Measurements from ENCODE around the gene SDF2L1. TPM values are rescaled to one million over a fixed set of nuclear protein-coding genes. Genes with fewer than 3 reads are reported as not detected.
A peak's percentile ranks its signal among the peaks of the same experiment; 100 is the strongest.

The SDF2L1 gene
- total and polyA plus RNA-seq, 9 of the 15 experiments (the other 6 are each of a cell fraction or from before 2014, with no cell fraction given), result 15.1 to 989 (median 124) TPM

- TF ChIP-seq JUND (IDR thresholded peaks at IDR 0.05; ENCODE audit: borderline replicate concordance, low read depth, low read length) (peak; percentile 64; the same call in 1 of the 2 replicates), JUND (tag; IDR thresholded peaks at IDR 0.05; ENCODE audit: borderline replicate concordance, low read depth, low read length) (no peak), PHF8 (IDR thresholded peaks at IDR 0.05; ENCODE audit: borderline replicate concordance, low read length) (no peak), PREB (CRISPR knock-in tag; IDR thresholded peaks at IDR 0.05) (no peak), CHD2 (IDR thresholded peaks at IDR 0.05; ENCODE audit: low read depth, low read length) (peak; percentile 68), ZBTB9 (CRISPR knock-in tag; IDR thresholded peaks at IDR 0.05) (no peak), NR4A1 (CRISPR knock-in tag; IDR thresholded peaks at IDR 0.05) (no peak), NR4A1 (tag; IDR thresholded peaks at IDR 0.05) (no peak), NCOA1 (IDR thresholded peaks at IDR 0.05; ENCODE audit: low read depth) (no peak), ZNF124 (CRISPR knock-in tag; IDR thresholded peaks at IDR 0.05) (no peak), ELF2 (CRISPR knock-in tag; IDR thresholded peaks at IDR 0.05) (no peak), ZNF436 (CRISPR knock-in tag; IDR thresholded peaks at IDR 0.05) (no peak), NFIC (IDR thresholded peaks at IDR 0.05) (no peak), RCOR1 (IDR thresholded peaks at IDR 0.05; ENCODE audit: borderline replicate concordance in 1 of 2, low read depth in 2 of 2, low read length in 2 of 2) (peak; percentile 60 to 87; a peak in 3 of 4 replicates), ZNF140 (CRISPR knock-in tag; IDR thresholded peaks at IDR 0.05) (no peak), C11orf30 (IDR thresholded peaks at IDR 0.05; ENCODE audit: low read depth) (no peak), ZNF384 (IDR thresholded peaks at IDR 0.05; ENCODE audit: low read depth, low read length) (peak; percentile 38; the same call in 1 of the 2 replicates), ZNF197 (CRISPR knock-in tag; IDR thresholded peaks at IDR 0.05; ENCODE audit: low read depth) (no peak), SPI1 (IDR thresholded peaks at IDR 0.05; ENCODE audit: borderline replicate concordance, low read depth, low read length) (peak; percentile 73; the same call in 1 of the 2 replicates), MTA1 (IDR thresholded peaks at IDR 0.05; ENCODE audit: borderline replicate concordance) (no peak), ZFPM2 (CRISPR knock-in tag; IDR thresholded peaks at IDR 0.05) (no peak)
- TF ChIP-seq, protein P1, sequence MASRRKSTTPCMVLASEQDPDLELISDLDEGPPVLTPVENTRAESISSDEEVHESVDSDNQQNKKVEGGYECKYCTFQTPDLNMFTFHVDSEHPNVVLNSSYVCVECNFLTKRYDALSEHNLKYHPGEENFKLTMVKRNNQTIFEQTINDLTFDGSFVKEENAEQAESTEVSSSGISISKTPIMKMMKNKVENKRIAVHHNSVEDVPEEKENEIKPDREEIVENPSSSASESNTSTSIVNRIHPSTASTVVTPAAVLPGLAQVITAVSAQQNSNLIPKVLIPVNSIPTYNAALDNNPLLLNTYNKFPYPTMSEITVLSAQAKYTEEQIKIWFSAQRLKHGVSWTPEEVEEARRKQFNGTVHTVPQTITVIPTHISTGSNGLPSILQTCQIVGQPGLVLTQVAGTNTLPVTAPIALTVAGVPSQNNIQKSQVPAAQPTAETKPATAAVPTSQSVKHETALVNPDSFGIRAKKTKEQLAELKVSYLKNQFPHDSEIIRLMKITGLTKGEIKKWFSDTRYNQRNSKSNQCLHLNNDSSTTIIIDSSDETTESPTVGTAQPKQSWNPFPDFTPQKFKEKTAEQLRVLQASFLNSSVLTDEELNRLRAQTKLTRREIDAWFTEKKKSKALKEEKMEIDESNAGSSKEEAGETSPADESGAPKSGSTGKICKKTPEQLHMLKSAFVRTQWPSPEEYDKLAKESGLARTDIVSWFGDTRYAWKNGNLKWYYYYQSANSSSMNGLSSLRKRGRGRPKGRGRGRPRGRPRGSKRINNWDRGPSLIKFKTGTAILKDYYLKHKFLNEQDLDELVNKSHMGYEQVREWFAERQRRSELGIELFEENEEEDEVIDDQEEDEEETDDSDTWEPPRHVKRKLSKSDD (conservative IDR thresholded peaks at IDR 0.05; ENCODE audit: low read length), result peak; percentile 91
Observed at GRCh38 chr22:21657360-21658032, 15.4 kb downstream of the SDF2L1 start (continued).
